KMS-11 (cell line): ENCODE measurements around the gene SVOPL.
"Not testable (repeated sequence)": the region's sequence is repeated elsewhere in the genome, so short reads cannot be mapped to it uniquely, and the experiment has no call there.

ENCODE experiments used
- H2AFZ ChIP-seq: fragments of 200-600 bp; sonication (generic); 2 replicates; pipeline ENCODE4 v1.6.1; 2016; ENCODE audit warnings: antibody characterized with exemption, mixed run types, low read depth
- H3K27ac ChIP-seq: fragments of 200-600 bp; sonication (generic); 2 replicates; pipeline ENCODE4 v1.6.1; 2016; ENCODE audit warnings: mild to moderate bottlenecking, mixed run types
- H3K27me3 ChIP-seq: fragments of 200-600 bp; sonication (generic); 2 replicates; pipeline ENCODE4 v1.6.1; 2017; ENCODE audit warnings: mild to moderate bottlenecking, low read depth, mixed run types, moderate library complexity; ENCODE audit not compliant: insufficient read depth
- H3K36me3 ChIP-seq: fragments of 200-600 bp; sonication (generic); 2 replicates; pipeline ENCODE4 v1.6.1; 2017; ENCODE audit warnings: mild to moderate bottlenecking, mixed run types; ENCODE audit not compliant: insufficient read depth
- H3K4me1 ChIP-seq: fragments of 200-600 bp; sonication (generic); 2 replicates; pipeline ENCODE4 v1.6.1; 2016; ENCODE audit warnings: mild to moderate bottlenecking, low read depth, mixed run types; ENCODE audit not compliant: poor library complexity, severe bottlenecking
- H3K4me2 ChIP-seq: fragments of 200-600 bp; sonication (generic); 2 replicates; pipeline ENCODE4 v1.7.0; 2016; ENCODE audit warnings: mild to moderate bottlenecking, mixed run types
- H3K4me3 ChIP-seq: fragments of 200-600 bp; sonication (generic); IDR thresholded peaks from 2 replicates; pipeline ENCODE4 v1.6.1; 2017; ENCODE audit warnings: low read depth, low read length, mixed read lengths; ENCODE audit not compliant: insufficient read depth
- H3K79me2 ChIP-seq: fragments of 200-600 bp; sonication (generic); 2 replicates; pipeline ENCODE4 v1.6.1; 2016; ENCODE audit warnings: low read depth, mixed run types; ENCODE audit not compliant: insufficient read depth
- H3K9ac ChIP-seq: fragments of 200-600 bp; sonication (generic); 2 replicates; pipeline ENCODE4 v1.6.1; 2016; ENCODE audit warnings: mild to moderate bottlenecking, mixed run types
- H4K20me1 ChIP-seq: fragments of 200-600 bp; sonication (generic); 2 replicates; pipeline ENCODE4 v1.6.1; 2016; ENCODE audit warnings: mild to moderate bottlenecking, mixed run types; ENCODE audit not compliant: insufficient read depth
- TF ChIP-seq, protein P1 (sequence below): fragments of 200-600 bp; sonication (generic); conservative IDR thresholded peaks from 2 replicates; pipeline ENCODE4 v1.6.1; 2017; ENCODE audit warnings: low read depth, mild to moderate bottlenecking, antibody characterized with exemption, low read length, moderate library complexity, mixed read lengths

The SVOPL gene

GRCh38 chr7:138695106-138695505 is 6.1 kb downstream of the SVOPL start:
- Histone ChIP-seq H3K4me2 (no peak overlapping the region), H3K27me3 (no peaks in the 10 kb centered on the region), H2AFZ (no peak overlapping the region), H3K27ac (no peak overlapping the region), H3K4me3 (no peak overlapping the region), H4K20me1 (no peaks in the 10 kb centered on the region), H3K79me2 (no peaks in the 10 kb centered on the region), H3K4me1 (no peaks in the 10 kb centered on the region), H3K36me3 (no peaks in the 10 kb centered on the region), H3K9ac (no peak overlapping the region)
- TF ChIP-seq, protein P1, sequence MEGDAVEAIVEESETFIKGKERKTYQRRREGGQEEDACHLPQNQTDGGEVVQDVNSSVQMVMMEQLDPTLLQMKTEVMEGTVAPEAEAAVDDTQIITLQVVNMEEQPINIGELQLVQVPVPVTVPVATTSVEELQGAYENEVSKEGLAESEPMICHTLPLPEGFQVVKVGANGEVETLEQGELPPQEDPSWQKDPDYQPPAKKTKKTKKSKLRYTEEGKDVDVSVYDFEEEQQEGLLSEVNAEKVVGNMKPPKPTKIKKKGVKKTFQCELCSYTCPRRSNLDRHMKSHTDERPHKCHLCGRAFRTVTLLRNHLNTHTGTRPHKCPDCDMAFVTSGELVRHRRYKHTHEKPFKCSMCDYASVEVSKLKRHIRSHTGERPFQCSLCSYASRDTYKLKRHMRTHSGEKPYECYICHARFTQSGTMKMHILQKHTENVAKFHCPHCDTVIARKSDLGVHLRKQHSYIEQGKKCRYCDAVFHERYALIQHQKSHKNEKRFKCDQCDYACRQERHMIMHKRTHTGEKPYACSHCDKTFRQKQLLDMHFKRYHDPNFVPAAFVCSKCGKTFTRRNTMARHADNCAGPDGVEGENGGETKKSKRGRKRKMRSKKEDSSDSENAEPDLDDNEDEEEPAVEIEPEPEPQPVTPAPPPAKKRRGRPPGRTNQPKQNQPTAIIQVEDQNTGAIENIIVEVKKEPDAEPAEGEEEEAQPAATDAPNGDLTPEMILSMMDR, result no peak

DNA sequence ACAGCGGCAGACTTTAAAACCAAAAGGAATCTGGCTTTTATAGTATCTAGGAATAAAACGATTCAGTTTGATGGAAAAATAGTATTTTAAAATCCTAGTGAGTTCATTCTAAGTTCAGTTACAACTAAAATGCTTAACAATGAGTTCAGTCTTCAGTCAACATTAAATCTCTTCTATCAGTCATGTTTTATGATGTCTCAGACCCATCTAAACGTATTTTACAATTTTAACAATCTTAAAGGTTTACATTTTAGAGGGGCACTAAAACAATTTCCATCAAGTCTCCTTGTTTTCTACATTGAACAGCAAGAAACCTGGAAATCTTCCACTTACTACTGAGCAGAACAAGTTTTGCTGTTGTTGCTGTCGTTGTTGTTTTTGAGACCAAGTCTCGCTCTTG is 10.0 kb downstream of the SVOPL start:
- H3K4me1 ChIP-seq, result no peaks in the 10 kb centered on the region
- no peaks in the 10 kb centered on the region for H3K27me3 ChIP-seq
- TF ChIP-seq, protein P1, result no peak
- no peak overlapping the region for H3K4me2 ChIP-seq
- H4K20me1 ChIP-seq, result no peaks in the 10 kb centered on the region
- H3K79me2 ChIP-seq, result no peaks in the 10 kb centered on the region
- H3K27ac ChIP-seq, result no peak overlapping the region
- no peak overlapping the region for H3K4me3 ChIP-seq
- H3K9ac ChIP-seq, result no peak overlapping the region
- no peaks in the 10 kb centered on the region for H3K36me3 ChIP-seq
- H2AFZ ChIP-seq, result no peak overlapping the region

DNA sequence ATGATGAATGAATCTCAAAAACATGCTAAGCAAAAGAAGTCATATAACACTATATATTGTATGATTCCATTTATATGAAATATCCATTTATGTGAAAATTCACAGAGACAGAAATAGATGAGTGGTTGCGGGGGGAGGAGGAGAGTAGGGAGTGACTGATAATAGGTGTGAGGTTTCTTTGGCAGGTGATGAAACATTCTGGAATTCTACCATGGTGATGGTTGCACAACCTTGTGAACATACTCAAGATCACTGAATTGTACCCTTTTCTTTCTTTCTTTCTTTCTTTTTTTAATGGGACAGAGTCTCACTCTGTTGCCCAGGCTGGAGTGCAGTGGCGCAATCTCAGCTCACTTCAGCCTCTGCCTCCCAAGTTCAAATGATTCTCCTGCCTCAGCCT is 10.7 kb downstream of the SVOPL start:
- no peak overlapping the region for H3K4me3 ChIP-seq
- no peak overlapping the region for H2AFZ ChIP-seq
- no peaks in the 10 kb centered on the region for H4K20me1 ChIP-seq
- H3K4me2 ChIP-seq, result no peak overlapping the region
- H3K9ac ChIP-seq, result no peak overlapping the region
- no peak overlapping the region for H3K27ac ChIP-seq
- no peaks in the 10 kb centered on the region for H3K27me3 ChIP-seq
- H3K4me1 ChIP-seq, result no peaks in the 10 kb centered on the region
- TF ChIP-seq, protein P1, result no peak
- H3K36me3 ChIP-seq, result no peaks in the 10 kb centered on the region
- H3K79me2 ChIP-seq, result no peaks in the 10 kb centered on the region

- not testable (repeated sequence) for H3K27ac ChIP-seq, H3K4me3 ChIP-seq, H3K27me3 ChIP-seq, H3K4me1 ChIP-seq, H3K79me2 ChIP-seq, H3K9ac ChIP-seq, H3K4me2 ChIP-seq, H3K36me3 ChIP-seq, H2AFZ ChIP-seq, H4K20me1 ChIP-seq
Observed at GRCh38 chr7:138688037-138688436, 13.1 kb downstream of the SVOPL start.

- H3K9ac ChIP-seq, result no peak overlapping the region
- no peaks in the 10 kb centered on the region for H3K79me2 ChIP-seq
- no peaks in the 10 kb centered on the region for H3K4me1 ChIP-seq
- H2AFZ ChIP-seq, result no peak overlapping the region
- no peak overlapping the region for H3K4me3 ChIP-seq
- no peaks in the 10 kb centered on the region for H3K36me3 ChIP-seq
- H3K27me3 ChIP-seq, result no peaks in the 10 kb centered on the region
- H3K27ac ChIP-seq, result no peak overlapping the region
- TF ChIP-seq, protein P1, result no peak
- H4K20me1 ChIP-seq, result no peaks in the 10 kb centered on the region
- H3K4me2 ChIP-seq, result no peak overlapping the region
Observed at GRCh38 chr7:138684340-138684739, 16.8 kb downstream of the SVOPL start.
